ENCODE data around the gene CEP70.
"Not testable (repeated sequence)": the region's sequence is repeated elsewhere in the genome, so short reads cannot be mapped to it uniquely, and the experiment has no call there.

The CEP70 gene

GRCh38 chr3:138513090-138513843 lies 80.8 kb downstream of the CEP70 start:
- FAIRE-seq, result no peak
- DNase-seq (ENCODE audit: insufficient read length, low spot score), result peak; percentile 18

DNA sequence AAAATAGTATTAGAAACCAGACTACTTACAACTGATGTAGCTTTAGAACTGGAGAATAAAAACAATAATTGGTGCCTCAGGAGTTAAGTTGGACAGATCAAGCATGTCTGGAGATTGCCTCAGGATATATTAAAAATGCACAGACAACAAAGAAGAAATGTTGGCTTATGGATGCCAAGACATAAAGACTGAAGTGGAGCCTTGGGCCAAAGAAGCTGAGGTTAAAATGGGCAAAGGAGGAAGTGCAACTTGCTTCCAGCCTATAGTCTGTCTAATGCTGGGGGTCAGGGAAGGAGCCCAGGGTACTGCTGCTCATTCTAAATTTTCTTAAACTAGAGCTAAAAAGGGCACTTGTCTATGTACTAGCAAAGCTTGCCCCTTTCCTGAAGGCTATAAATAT lies 82.1 kb downstream of the CEP70 start:
- TF ChIP-seq SPI1 (IDR thresholded peaks at IDR 0.05; ENCODE audit: low read depth, low read length) (peak; percentile 67), PAX5 (IDR thresholded peaks at IDR 0.05; ENCODE audit: insufficient read depth, low read length, severe bottlenecking) (no peak), POLR2A (IDR thresholded peaks at IDR 0.05; ENCODE audit: low read depth, low read length) (no peak), POU2F2 (IDR thresholded peaks at IDR 0.05; ENCODE audit: low read depth, low read length) (no peak), POLR2AphosphoS5 (IDR thresholded peaks at IDR 0.05; ENCODE audit: low read depth, low read length) (no peak), TAF1 (IDR thresholded peaks at IDR 0.05; ENCODE audit: low read depth, low read length) (no peak)
- no peak for FAIRE-seq
- DNase-seq (ENCODE audit: insufficient read length, low spot score), result no peak

More at GRCh38 chr3:138513090-138513843, 80.8 kb downstream of the CEP70 start:
- TF ChIP-seq POLR2AphosphoS5 (IDR thresholded peaks at IDR 0.05; ENCODE audit: low read depth, low read length) (no peak), POU2F2 (IDR thresholded peaks at IDR 0.05; ENCODE audit: low read depth, low read length) (no peak), PAX5 (IDR thresholded peaks at IDR 0.05; ENCODE audit: insufficient read depth, low read length, severe bottlenecking) (no peak), POLR2A (IDR thresholded peaks at IDR 0.05; ENCODE audit: low read depth, low read length) (no peak), SPI1 (IDR thresholded peaks at IDR 0.05; ENCODE audit: low read depth, low read length) (no peak), TAF1 (IDR thresholded peaks at IDR 0.05; ENCODE audit: low read depth, low read length) (no peak)

DNA sequence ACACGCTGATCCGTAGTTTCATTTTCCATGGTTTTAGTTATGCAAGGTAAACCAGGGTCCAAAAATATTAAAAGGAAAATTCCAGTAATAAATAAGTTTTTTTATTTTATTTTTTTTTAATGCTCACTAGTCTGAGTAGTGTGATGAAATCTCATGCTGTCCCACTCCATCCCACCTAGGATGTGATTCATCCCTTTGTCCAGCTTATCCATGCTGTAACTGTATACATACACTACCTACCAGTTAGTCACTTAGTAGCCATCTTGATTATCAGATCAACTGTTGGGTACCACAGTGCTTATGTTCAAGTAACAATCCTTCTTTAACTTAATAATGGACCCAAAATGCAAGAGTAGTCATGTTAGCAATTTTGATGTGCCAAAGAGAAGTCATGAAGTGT lies 84.5 kb downstream of the CEP70 start:
- DNase-seq (ENCODE audit: insufficient read length, low spot score), result no peak
- no peak for TF ChIP-seq POU2F2 (IDR thresholded peaks at IDR 0.05; ENCODE audit: low read depth, low read length)
- no peak for TF ChIP-seq PAX5 (IDR thresholded peaks at IDR 0.05; ENCODE audit: insufficient read depth, low read length, severe bottlenecking)
- no peak for TF ChIP-seq POLR2A (IDR thresholded peaks at IDR 0.05; ENCODE audit: low read depth, low read length)
- no peak for TF ChIP-seq POLR2AphosphoS5 (IDR thresholded peaks at IDR 0.05; ENCODE audit: low read depth, low read length)
- TF ChIP-seq TAF1 (IDR thresholded peaks at IDR 0.05; ENCODE audit: low read depth, low read length), result no peak
- TF ChIP-seq SPI1 (IDR thresholded peaks at IDR 0.05; ENCODE audit: low read depth, low read length), result no peak
- FAIRE-seq, result no peak

DNA sequence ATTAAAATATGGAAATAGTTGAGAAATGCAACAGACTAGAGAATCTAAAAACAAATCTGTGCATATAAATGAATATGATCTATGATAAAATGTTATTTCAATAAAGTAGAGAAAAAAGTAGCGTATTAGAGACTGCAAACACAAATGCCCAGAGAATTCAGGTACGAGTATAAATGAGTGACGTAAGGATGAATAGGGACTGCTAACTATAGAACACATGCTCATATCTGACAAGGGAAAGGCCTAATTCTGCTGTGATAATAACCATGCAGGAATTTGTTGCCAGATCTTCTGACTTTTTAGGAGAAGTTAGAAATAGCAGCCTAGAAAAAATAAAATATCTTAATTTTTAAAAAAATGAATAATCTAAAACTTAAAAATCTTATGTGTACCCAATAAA lies 86.5 kb downstream of the CEP70 start:
- FAIRE-seq (no peak), DNase-seq (ENCODE audit: insufficient read length, low spot score) (no peak)
- TF ChIP-seq PAX5 (IDR thresholded peaks at IDR 0.05; ENCODE audit: insufficient read depth, low read length, severe bottlenecking) (no peak), POLR2A (IDR thresholded peaks at IDR 0.05; ENCODE audit: low read depth, low read length) (no peak), POU2F2 (IDR thresholded peaks at IDR 0.05; ENCODE audit: low read depth, low read length) (no peak), POLR2AphosphoS5 (IDR thresholded peaks at IDR 0.05; ENCODE audit: low read depth, low read length) (no peak), TAF1 (IDR thresholded peaks at IDR 0.05; ENCODE audit: low read depth, low read length) (no peak), SPI1 (IDR thresholded peaks at IDR 0.05; ENCODE audit: low read depth, low read length) (no peak)

DNA sequence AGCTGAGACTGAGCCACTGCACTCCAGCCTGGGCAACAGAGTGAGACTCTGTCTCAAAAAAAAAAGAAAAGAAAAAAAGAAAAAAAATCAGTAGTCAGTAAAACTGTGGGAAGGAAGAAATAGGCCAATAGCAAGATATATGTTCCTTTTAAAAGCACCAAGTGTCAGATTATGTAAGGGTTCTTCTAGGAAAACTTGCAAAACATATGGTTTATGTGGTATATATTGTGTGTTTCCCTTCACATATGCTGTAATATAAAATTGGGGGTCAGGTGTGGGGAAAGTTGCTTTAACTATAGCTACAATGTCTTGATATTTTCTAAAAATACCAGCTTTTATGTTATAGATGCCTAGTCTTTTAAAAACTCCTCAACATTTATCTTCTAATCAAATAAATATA lies 95.1 kb downstream of the CEP70 start:
- TF ChIP-seq PAX5 (IDR thresholded peaks at IDR 0.05; ENCODE audit: insufficient read depth, low read length, severe bottlenecking) (no peak), TAF1 (IDR thresholded peaks at IDR 0.05; ENCODE audit: low read depth, low read length) (no peak), POLR2AphosphoS5 (IDR thresholded peaks at IDR 0.05; ENCODE audit: low read depth, low read length) (no peak), SPI1 (IDR thresholded peaks at IDR 0.05; ENCODE audit: low read depth, low read length) (no peak), POLR2A (IDR thresholded peaks at IDR 0.05; ENCODE audit: low read depth, low read length) (no peak), POU2F2 (IDR thresholded peaks at IDR 0.05; ENCODE audit: low read depth, low read length) (no peak)
- FAIRE-seq, result no peak
- no peak for DNase-seq (ENCODE audit: insufficient read length, low spot score)

GRCh38 chr3:138497851-138498250 lies 96.2 kb downstream of the CEP70 start:
- FAIRE-seq (no peak), DNase-seq (ENCODE audit: insufficient read length, low spot score) (no peak)
- TF ChIP-seq POU2F2 (IDR thresholded peaks at IDR 0.05; ENCODE audit: low read depth, low read length), result no peak

- TF ChIP-seq POLR2AphosphoS5 (IDR thresholded peaks at IDR 0.05; ENCODE audit: low read depth, low read length) (no peak), TAF1 (IDR thresholded peaks at IDR 0.05; ENCODE audit: low read depth, low read length) (no peak), SPI1 (IDR thresholded peaks at IDR 0.05; ENCODE audit: low read depth, low read length) (no peak), POU2F2 (IDR thresholded peaks at IDR 0.05; ENCODE audit: low read depth, low read length) (no peak), PAX5 (IDR thresholded peaks at IDR 0.05; ENCODE audit: insufficient read depth, low read length, severe bottlenecking) (no peak), POLR2A (IDR thresholded peaks at IDR 0.05; ENCODE audit: low read depth, low read length) (no peak)
- DNase-seq (ENCODE audit: insufficient read length, low spot score) (no peak), FAIRE-seq (no peak)
These were observed 97.0 kb downstream of the CEP70 start for GRCh38 chr3:138497021-138497420.

- TF ChIP-seq SPI1 (IDR thresholded peaks at IDR 0.05; ENCODE audit: low read depth, low read length) (no peak), POLR2AphosphoS5 (IDR thresholded peaks at IDR 0.05; ENCODE audit: low read depth, low read length) (no peak), PAX5 (IDR thresholded peaks at IDR 0.05; ENCODE audit: insufficient read depth, low read length, severe bottlenecking) (no peak), POLR2A (IDR thresholded peaks at IDR 0.05; ENCODE audit: low read depth, low read length) (no peak), TAF1 (IDR thresholded peaks at IDR 0.05; ENCODE audit: low read depth, low read length) (no peak), POU2F2 (IDR thresholded peaks at IDR 0.05; ENCODE audit: low read depth, low read length) (no peak)
- FAIRE-seq, result no peak
- no peak for DNase-seq (ENCODE audit: insufficient read length, low spot score)
These were observed 97.6 kb downstream of the CEP70 start for GRCh38 chr3:138496436-138496835.

DNA sequence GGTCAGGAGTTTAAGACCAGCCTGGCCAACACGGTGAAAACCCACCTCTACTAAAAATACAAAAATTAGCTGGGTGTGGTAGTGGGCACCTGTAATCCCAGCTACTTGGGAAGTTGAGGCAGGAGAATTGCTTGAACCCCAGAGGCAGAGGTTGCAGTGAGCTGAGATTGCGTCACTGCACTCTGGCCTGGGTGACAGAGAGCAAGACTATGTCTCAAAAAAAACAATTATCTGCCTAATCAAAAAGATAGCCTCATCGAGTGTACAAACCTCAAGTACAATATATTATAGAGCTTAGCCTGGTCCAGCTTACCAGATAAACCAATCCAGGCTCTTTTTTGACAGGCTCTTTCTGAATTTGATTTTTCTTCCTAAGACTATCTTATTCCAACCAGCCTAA lies 98.4 kb downstream of the CEP70 start:
- not testable (repeated sequence) for DNase-seq (ENCODE audit: insufficient read length, low spot score); FAIRE-seq

- no peak for TF ChIP-seq SPI1 (IDR thresholded peaks at IDR 0.05; ENCODE audit: low read depth, low read length)
- TF ChIP-seq POLR2AphosphoS5 (IDR thresholded peaks at IDR 0.05; ENCODE audit: low read depth, low read length), result no peak
- no peak for TF ChIP-seq POU2F2 (IDR thresholded peaks at IDR 0.05; ENCODE audit: low read depth, low read length)
- TF ChIP-seq TAF1 (IDR thresholded peaks at IDR 0.05; ENCODE audit: low read depth, low read length), result no peak
- no peak for TF ChIP-seq POLR2A (IDR thresholded peaks at IDR 0.05; ENCODE audit: low read depth, low read length)
- no peak for DNase-seq (ENCODE audit: insufficient read length, low spot score)
- FAIRE-seq, result no peak
These were observed 99.5 kb downstream of the CEP70 start for GRCh38 chr3:138494607-138494929.
